A673 (cell line): ENCODE data around the gene NXNL1.

Experiments
- CTCF ChIP-seq: fragments of 300-800, 200-600 bp; sonication (generic); conservative IDR thresholded peaks from 2 replicates; pipeline ENCODE4 v1.5.1; 2017; ENCODE audit warnings: low read depth, mild to moderate bottlenecking, antibody characterized with exemption, low read length, moderate library complexity, mixed read lengths
- EZH2 ChIP-seq: fragments of 200-600 bp; sonication (generic); IDR thresholded peaks from 2 replicates; pipeline ENCODE4 v1.6.1; 2017; ENCODE audit warnings: borderline replicate concordance, low read depth, mild to moderate bottlenecking, mixed read lengths, antibody characterized with exemption, low read length; ENCODE audit not compliant: poor library complexity, severe bottlenecking

- no peak for TF ChIP-seq CTCF
- no peak for TF ChIP-seq EZH2
These were observed 25.5 kb downstream of the NXNL1 start for GRCh38 chr19:17435218-17435617.
